ENCODE measurements around the gene TRPC4AP.
A peak's percentile ranks its signal among the peaks of the same experiment; 100 is the strongest.
"Not testable (repeated sequence)": the region's sequence is repeated elsewhere in the genome, so short reads cannot be mapped to it uniquely, and the experiment has no call there.

The TRPC4AP gene

DNA sequence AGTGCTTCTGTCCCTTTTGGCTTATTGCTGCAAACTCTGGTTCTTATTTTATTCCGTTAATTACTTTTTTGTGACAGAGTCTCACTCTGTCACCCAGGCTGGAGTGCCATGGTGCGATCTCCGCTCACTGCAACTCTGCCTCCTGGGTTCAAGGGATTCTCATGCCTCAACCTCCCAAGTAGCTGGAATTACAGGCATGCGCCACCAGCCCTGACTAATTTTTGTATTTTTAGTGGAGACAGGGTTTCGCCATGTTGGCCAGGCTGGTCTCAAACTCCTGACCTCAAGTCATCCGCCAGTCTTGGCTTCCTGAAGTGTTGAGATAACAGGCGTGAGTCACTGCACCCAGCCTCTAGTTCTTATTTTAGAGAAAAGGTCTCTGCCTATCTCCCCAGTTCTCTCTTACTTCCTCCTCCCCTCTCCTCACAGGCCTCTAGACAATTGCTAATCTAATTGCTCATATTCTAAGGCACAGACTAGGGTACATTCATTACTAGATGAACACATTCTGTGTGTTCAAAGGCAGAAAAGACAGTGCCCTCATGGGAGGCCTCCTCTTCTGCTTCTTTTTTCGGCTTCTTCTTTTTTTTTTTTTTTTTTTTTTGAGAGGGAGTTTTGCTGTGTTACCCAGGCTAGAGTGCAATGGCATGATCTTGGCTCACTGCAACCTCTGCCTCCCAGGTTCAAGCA lies 27.6 kb upstream of the TRPC4AP start:
- CTCF ChIA-PET, result interaction anchor here (0.9 to 14.6 kb wide), 4 partner anchors 16 to 25 kb away, joined by 3 to 159 read pairs (median 6); partner anchors contain the start of gene TRPC4AP
- peak; percentile 31 for DNase-seq (ENCODE audit: low read depth, low spot score)

DNA sequence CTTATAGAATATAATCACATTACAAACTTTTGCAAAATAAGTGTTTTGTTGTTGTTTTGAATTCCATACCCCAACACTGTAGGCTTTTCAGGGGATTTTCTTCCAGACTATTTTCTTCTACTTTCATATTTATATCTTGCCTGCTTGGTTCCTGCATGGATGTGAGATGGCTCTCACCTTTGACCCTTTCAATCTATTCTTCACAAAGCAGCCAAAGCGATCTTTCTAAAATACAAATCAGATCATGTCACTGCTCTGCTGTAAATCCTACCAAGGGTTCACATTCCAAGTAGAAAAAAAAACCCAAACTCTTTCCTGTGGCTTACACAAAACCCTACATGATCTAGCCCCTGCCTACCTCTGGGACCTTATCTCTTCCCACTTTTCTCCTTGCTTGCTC lies 25.0 kb upstream of the TRPC4AP start:
- TF ChIP-seq, protein P1, sequence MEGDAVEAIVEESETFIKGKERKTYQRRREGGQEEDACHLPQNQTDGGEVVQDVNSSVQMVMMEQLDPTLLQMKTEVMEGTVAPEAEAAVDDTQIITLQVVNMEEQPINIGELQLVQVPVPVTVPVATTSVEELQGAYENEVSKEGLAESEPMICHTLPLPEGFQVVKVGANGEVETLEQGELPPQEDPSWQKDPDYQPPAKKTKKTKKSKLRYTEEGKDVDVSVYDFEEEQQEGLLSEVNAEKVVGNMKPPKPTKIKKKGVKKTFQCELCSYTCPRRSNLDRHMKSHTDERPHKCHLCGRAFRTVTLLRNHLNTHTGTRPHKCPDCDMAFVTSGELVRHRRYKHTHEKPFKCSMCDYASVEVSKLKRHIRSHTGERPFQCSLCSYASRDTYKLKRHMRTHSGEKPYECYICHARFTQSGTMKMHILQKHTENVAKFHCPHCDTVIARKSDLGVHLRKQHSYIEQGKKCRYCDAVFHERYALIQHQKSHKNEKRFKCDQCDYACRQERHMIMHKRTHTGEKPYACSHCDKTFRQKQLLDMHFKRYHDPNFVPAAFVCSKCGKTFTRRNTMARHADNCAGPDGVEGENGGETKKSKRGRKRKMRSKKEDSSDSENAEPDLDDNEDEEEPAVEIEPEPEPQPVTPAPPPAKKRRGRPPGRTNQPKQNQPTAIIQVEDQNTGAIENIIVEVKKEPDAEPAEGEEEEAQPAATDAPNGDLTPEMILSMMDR (IDR thresholded peaks at IDR 0.05; ENCODE audit: insufficient read depth, low read length, missing control alignments), result no peak
- H3K4me3 ChIP-seq (ENCODE audit: low read depth, low read length), result no peak overlapping the region
- CTCF ChIA-PET, result interaction anchor here (1.3 to 14.6 kb wide), 2 partner anchors 22 to 92 kb away, joined by 3 to 159 read pairs; partner anchors contain the start of gene TRPC4AP
- POLR2A ChIA-PET, result no interaction called here
- no peak for DNase-seq (ENCODE audit: low read depth, low spot score)

More for the DNA sequence above, 27.6 kb upstream of the TRPC4AP start:
- TF ChIP-seq, protein P1 (IDR thresholded peaks at IDR 0.05; ENCODE audit: insufficient read depth, low read length, missing control alignments), result no peak
- H3K4me3 ChIP-seq (ENCODE audit: low read depth, low read length), result no peak overlapping the region
- POLR2A ChIA-PET, result no interaction called here

DNA sequence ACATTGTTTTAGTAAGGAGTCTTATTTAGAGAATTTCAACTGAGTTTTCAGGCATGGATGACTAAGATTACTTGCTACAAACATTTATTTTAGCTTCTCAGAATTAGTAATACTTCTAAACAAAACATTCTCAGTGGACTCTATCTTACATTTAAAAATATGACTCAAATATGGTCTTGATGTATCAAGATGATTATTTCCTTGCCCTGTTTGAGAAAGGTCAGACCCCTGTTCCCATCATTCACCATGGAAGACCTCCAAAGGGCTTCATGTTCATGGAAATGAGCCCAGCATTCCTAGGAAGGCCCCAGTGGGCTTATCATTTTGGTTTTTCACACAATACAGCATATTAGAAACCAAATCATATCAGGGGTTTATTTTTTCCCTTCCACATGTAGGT lies 24.6 kb upstream of the TRPC4AP start:
- POLR2A ChIA-PET, result no interaction called here

DNA sequence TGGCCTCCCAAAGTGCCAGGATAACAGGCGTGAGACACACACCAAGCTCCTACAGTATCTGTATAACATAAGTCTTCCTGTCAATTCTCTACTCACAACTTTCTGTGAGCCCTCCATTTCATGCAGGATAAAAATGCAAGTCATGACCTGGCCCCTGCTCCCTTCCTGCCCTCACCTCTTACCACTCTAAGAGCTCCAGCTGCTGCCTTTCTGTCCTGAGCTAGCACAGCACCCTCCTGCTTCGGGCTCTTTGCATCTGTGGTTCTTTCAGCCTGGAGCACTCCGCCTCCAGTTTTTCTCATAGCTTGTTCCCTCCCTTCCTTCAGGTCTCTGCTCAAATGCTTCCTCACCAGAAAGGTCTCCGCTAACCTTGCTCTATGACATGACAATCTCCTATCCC lies 23.7 kb upstream of the TRPC4AP start:
- CTCF ChIA-PET, result interaction anchor here (1.0 to 14.6 kb wide), 3 partner anchors 12 to 29 kb away, joined by 3 to 159 read pairs (median 7); partner anchors contain the start of gene TRPC4AP

More for the DNA sequence above, 24.6 kb upstream of the TRPC4AP start:
- no peak for DNase-seq (ENCODE audit: low read depth, low spot score)
- CTCF ChIA-PET, result interaction anchor here (1.0 to 14.6 kb wide), 3 partner anchors 11 to 28 kb away, joined by 3 to 159 read pairs (median 7); partner anchors contain the start of gene TRPC4AP
- H3K4me3 ChIP-seq (ENCODE audit: low read depth, low read length), result no peak overlapping the region
- TF ChIP-seq, protein P1 (IDR thresholded peaks at IDR 0.05; ENCODE audit: insufficient read depth, low read length, missing control alignments), result no peak

GRCh38 chr20:35115606-35116005 lies 23.0 kb upstream of the TRPC4AP start:
- DNase-seq (ENCODE audit: low read depth, low spot score), result no peak
- ChIA-PET POLR2A (no interaction called here), CTCF (interaction anchor here (1.9 to 14.6 kb wide), 2 partner anchors 20 to 29 kb away, joined by 7 to 159 read pairs; partner anchors contain the start of gene TRPC4AP)
- TF ChIP-seq, protein P1 (IDR thresholded peaks at IDR 0.05; ENCODE audit: insufficient read depth, low read length, missing control alignments), result no peak
- H3K4me3 ChIP-seq (ENCODE audit: low read depth, low read length), result no peak overlapping the region

More for the DNA sequence above, 23.7 kb upstream of the TRPC4AP start:
- TF ChIP-seq, protein P1 (IDR thresholded peaks at IDR 0.05; ENCODE audit: insufficient read depth, low read length, missing control alignments), result no peak
- H3K4me3 ChIP-seq (ENCODE audit: low read depth, low read length), result no peak overlapping the region
- DNase-seq (ENCODE audit: low read depth, low spot score), result no peak
- POLR2A ChIA-PET, result no interaction called here

DNA sequence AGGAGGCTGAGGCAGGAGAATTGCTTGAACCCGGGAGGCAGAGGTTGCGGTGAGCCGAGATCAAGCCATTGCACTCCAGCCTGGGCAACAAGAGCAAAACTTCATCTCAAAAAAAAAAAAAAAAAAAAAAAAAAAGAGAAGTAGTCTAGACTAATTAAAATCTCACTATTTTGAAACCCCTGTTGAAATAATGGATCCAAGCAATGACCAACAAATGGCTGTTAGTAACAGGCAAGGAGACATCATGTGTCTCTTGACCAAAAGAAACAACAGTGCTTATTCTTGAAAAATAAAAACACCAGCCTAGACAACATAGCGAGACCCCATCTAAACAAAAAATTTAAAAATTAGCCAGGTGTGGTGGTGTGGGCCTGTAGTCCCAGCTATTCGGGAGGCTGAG lies 19.7 kb upstream of the TRPC4AP start:
- DNase-seq (ENCODE audit: low read depth, low spot score); H3K4me3 ChIP-seq (ENCODE audit: low read depth, low read length); POLR2A ChIA-PET: not testable (repeated sequence)
- CTCF ChIA-PET, result interaction anchor here (0.7 to 14.6 kb wide), 4 partner anchors 17 to 97 kb away, joined by 3 to 159 read pairs (median 4); partner anchors contain the start of genes EDEM2 and TRPC4AP
